GM23338 (cell line): Measurements from ENCODE around the gene ATP8A1. TPM values are rescaled to one million over a fixed set of nuclear protein-coding genes. Genes with fewer than 3 reads are reported as not detected.

ENCODE experiments used
- ATAC-seq: fragments of 200-7000 bp; cut with Tn5 transposase; 3 replicates; pipeline ENCODE4 v1.9.1; 2020
- DNase-seq: peaks from one replicate; pipeline ENCODE4 v3.0.0-alpha.2; 2015; ENCODE audit warnings: low spot score
- H2AFZ ChIP-seq: fragments of 200-600 bp; sonication (generic); 2 replicates; pipeline ENCODE4 v1.8.0; 2016; ENCODE audit warnings: antibody characterized with exemption, mild to moderate bottlenecking, moderate library complexity
- H3F3A ChIP-seq: fragments of 200-600 bp; sonication (generic); replicated peaks from 2 replicates; pipeline ENCODE4 v1.8.0; 2017; ENCODE audit warnings: antibody characterized with exemption, mixed run types, low read depth
- H3K27ac ChIP-seq: fragments of 200-600 bp; sonication (generic); 2 replicates; pipeline ENCODE4 v1.6.1; 2016; ENCODE audit warnings: low read depth
- H3K27me3 ChIP-seq: fragments of 200-600 bp; sonication (generic); 2 replicates; pipeline ENCODE4 v1.8.0; 2016; ENCODE audit warnings: mild to moderate bottlenecking, mixed run types, moderate library complexity; ENCODE audit not compliant: insufficient read depth
- H3K36me3 ChIP-seq: fragments of 200-600 bp; sonication (generic); 2 replicates; pipeline ENCODE4 v1.8.0; 2016; ENCODE audit warnings: mild to moderate bottlenecking; ENCODE audit not compliant: insufficient read depth
- H3K4me1 ChIP-seq: fragments of 200-600 bp; sonication (generic); 2 replicates; pipeline ENCODE4 v1.8.0; 2016; ENCODE audit warnings: mild to moderate bottlenecking, moderate library complexity; ENCODE audit not compliant: insufficient read depth
- H3K4me2 ChIP-seq: fragments of 200-600 bp; sonication (generic); 2 replicates; pipeline ENCODE4 v1.7.1; 2017; ENCODE audit warnings: mixed run types
- H3K4me3 ChIP-seq: fragments of 200-600 bp; sonication (generic); 2 replicates; pipeline ENCODE4 v1.6.1; 2016; ENCODE audit warnings: mixed run types
- H3K79me2 ChIP-seq: fragments of 200-600 bp; sonication (generic); replicated peaks from 2 replicates; pipeline ENCODE4 v1.8.0; 2017; ENCODE audit warnings: mild to moderate bottlenecking; ENCODE audit not compliant: insufficient read depth
- H3K9me2 ChIP-seq: fragments of 200-600 bp; sonication (generic); 2 replicates; pipeline ENCODE4 v1.8.0; 2017; ENCODE audit not compliant: insufficient read depth
- H4K20me1 ChIP-seq: fragments of 200-600 bp; sonication (generic); replicated peaks from 2 replicates; pipeline ENCODE4 v1.8.0; 2017; ENCODE audit warnings: mild to moderate bottlenecking; ENCODE audit not compliant: insufficient read depth
- H3K27ac Mint-ChIP-seq: 2 replicates; pipeline ENCODE4 v1.8.0; 2020; ENCODE audit warnings: inconsistent platforms, mild to moderate bottlenecking, moderate library complexity, mixed read lengths
- H3K27me3 Mint-ChIP-seq: 3 replicates; pipeline ENCODE4 v1.8.0; 2022; ENCODE audit warnings: low read depth, mild to moderate bottlenecking, moderate library complexity, mixed read lengths, inconsistent platforms; ENCODE audit not compliant: insufficient read depth, poor library complexity
- H3K36me3 Mint-ChIP-seq: 3 replicates; pipeline ENCODE4 v1.8.0; 2021; ENCODE audit warnings: low read depth, mild to moderate bottlenecking, inconsistent platforms, moderate library complexity, mixed read lengths
- H3K4me1 Mint-ChIP-seq: 3 replicates; pipeline ENCODE4 v1.8.0; 2020; ENCODE audit warnings: mild to moderate bottlenecking, inconsistent platforms, mixed read lengths
- H3K4me3 Mint-ChIP-seq: 3 replicates; pipeline ENCODE4 v1.8.0; 2021; ENCODE audit warnings: moderate library complexity, mild to moderate bottlenecking, inconsistent platforms, mixed read lengths
- H3K9me3 Mint-ChIP-seq: 3 replicates; pipeline ENCODE4 v1.8.0; 2020; ENCODE audit warnings: moderate library complexity, mild to moderate bottlenecking, inconsistent platforms, mixed read lengths
- CREB1 ChIP-seq: fragments of 250-450 bp; sonication (Bioruptor Pico); IDR thresholded peaks from 2 replicates; pipeline ENCODE4 v1.5.0; 2020; ENCODE audit warnings: low read depth, mild to moderate bottlenecking, moderate library complexity
- ETS1 ChIP-seq: IDR thresholded peaks from 2 replicates; pipeline ENCODE4 v1.6.1; 2016; ENCODE audit warnings: antibody characterized with exemption
- EZH2 ChIP-seq: fragments of 200-600 bp; sonication (generic); IDR thresholded peaks from one replicate; pipeline ENCODE4 v1.8.0; 2017; ENCODE audit warnings: antibody characterized with exemption, mild to moderate bottlenecking, low read depth; ENCODE audit not compliant: unreplicated experiment
- EZH2phosphoT487 ChIP-seq: fragments of 200-600 bp; sonication (generic); IDR thresholded peaks from one replicate; pipeline ENCODE4 v1.8.1; 2018; ENCODE audit warnings: antibody characterized with exemption; ENCODE audit not compliant: unreplicated experiment
- JUNB ChIP-seq: IDR thresholded peaks from one replicate; pipeline ENCODE4 v1.6.1; 2016; ENCODE audit warnings: antibody characterized with exemption; ENCODE audit not compliant: unreplicated experiment
- NANOG ChIP-seq: IDR thresholded peaks from 2 replicates; pipeline ENCODE4 v1.6.1; 2016; ENCODE audit warnings: antibody characterized with exemption, borderline replicate concordance
- REST ChIP-seq: IDR thresholded peaks from one replicate; pipeline ENCODE4 v1.6.1; 2018; ENCODE audit warnings: antibody characterized with exemption; ENCODE audit not compliant: unreplicated experiment
- STAT1 ChIP-seq: IDR thresholded peaks from one replicate; pipeline ENCODE4 v1.6.1; 2016; ENCODE audit warnings: antibody characterized with exemption; ENCODE audit not compliant: unreplicated experiment
- ZNF114 ChIP-seq: fragments of 250-450 bp; sonication (Bioruptor Pico); IDR thresholded peaks from 2 replicates; pipeline ENCODE4 v1.5.0; 2020; ENCODE audit warnings: mild to moderate bottlenecking, moderate library complexity
- ZNF331 ChIP-seq: fragments of 250-450 bp; sonication (Bioruptor Pico); IDR thresholded peaks from 2 replicates; pipeline ENCODE4 v1.5.0; 2020; ENCODE audit warnings: low read depth, mild to moderate bottlenecking, moderate library complexity
- polyA plus RNA-seq: library from polyadenylated mRNA; unstranded; fragments of >200 nt; fragmentation: Nextera tagmentation; extraction: Ambion mirVana; gene quantifications from 2 replicates; pipeline ENCODE4 v1.2.1, GENCODE V29; 2016
- total RNA-seq: library from RNA; depleted of rRNA; stranded (reverse); fragments of >200 nt; shearing (Covaris generic); gene quantifications from 2 replicates; pipeline ENCODE4 v1.2.3, GENCODE V29; 2014
- TF ChIP-seq, protein P1 (sequence below), 2 experiments: fragments of 200-600 bp in 1 of 2; sonication (generic) in 1 of 2; conservative IDR thresholded peaks; 2 replicates each; pipeline versions ENCODE4 v1.5.1 to v1.6.1; 2016 to 2017; ENCODE audit warnings: antibody characterized with exemption in 2 of 2, low read depth in 2 of 2, mild to moderate bottlenecking in 2 of 2, moderate library complexity in 1 of 2

ATP8A1 gene
- total and polyA plus RNA-seq, 2 experiments from 2014 or later: 6.8 to 66.3 TPM

GRCh38 chr4:42371305-42372252 lies 285.3 kb downstream of the ATP8A1 start:
- Mint-ChIP-seq H3K27ac (no peak overlapping the region), H3K4me3 (no peak overlapping the region), H3K4me1 (peaks cover 5% of the 10 kb centered on the region; the same call in 2 of the 3 replicates), H3K27me3 (peaks cover 3% of the 10 kb centered on the region), H3K9me3 (peaks cover 17% of the 10 kb centered on the region), H3K36me3 (peaks cover 6% of the 10 kb centered on the region; the same call in 2 of the 3 replicates)
- H3K9me2 ChIP-seq: no peaks in the 10 kb centered on the region; the same call in 1 of the 2 replicates
- no peak overlapping the region for H2AFZ ChIP-seq
- no peaks in the 10 kb centered on the region for H3F3A ChIP-seq
- H3K4me3 ChIP-seq: no peak overlapping the region
- ATAC-seq (no peak; the same call in 2 of the 3 replicates), DNase-seq (peak; percentile 57)
- no peak overlapping the region for H3K27ac ChIP-seq
- H4K20me1 ChIP-seq: no peaks in the 10 kb centered on the region
- no peaks in the 10 kb centered on the region for H3K36me3 ChIP-seq
- no peaks in the 10 kb centered on the region for H3K4me1 ChIP-seq
- TF ChIP-seq JUNB: no peak
- TF ChIP-seq, protein P1, sequence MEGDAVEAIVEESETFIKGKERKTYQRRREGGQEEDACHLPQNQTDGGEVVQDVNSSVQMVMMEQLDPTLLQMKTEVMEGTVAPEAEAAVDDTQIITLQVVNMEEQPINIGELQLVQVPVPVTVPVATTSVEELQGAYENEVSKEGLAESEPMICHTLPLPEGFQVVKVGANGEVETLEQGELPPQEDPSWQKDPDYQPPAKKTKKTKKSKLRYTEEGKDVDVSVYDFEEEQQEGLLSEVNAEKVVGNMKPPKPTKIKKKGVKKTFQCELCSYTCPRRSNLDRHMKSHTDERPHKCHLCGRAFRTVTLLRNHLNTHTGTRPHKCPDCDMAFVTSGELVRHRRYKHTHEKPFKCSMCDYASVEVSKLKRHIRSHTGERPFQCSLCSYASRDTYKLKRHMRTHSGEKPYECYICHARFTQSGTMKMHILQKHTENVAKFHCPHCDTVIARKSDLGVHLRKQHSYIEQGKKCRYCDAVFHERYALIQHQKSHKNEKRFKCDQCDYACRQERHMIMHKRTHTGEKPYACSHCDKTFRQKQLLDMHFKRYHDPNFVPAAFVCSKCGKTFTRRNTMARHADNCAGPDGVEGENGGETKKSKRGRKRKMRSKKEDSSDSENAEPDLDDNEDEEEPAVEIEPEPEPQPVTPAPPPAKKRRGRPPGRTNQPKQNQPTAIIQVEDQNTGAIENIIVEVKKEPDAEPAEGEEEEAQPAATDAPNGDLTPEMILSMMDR (conservative IDR thresholded peaks at IDR 0.05; ENCODE audit: low read depth in 2 of 2): peak; percentile 66 to 70
- TF ChIP-seq NANOG: no peak
- TF ChIP-seq EZH2: no peak
- H3K4me2 ChIP-seq: no peak overlapping the region
- no peaks in the 10 kb centered on the region for H3K79me2 ChIP-seq
- H3K27me3 ChIP-seq: no peaks in the 10 kb centered on the region

- Mint-ChIP-seq H3K4me1 (peaks cover 5% of the 10 kb centered on the region; the same call in 2 of the 3 replicates), H3K27ac (no peak overlapping the region), H3K36me3 (peaks cover 6% of the 10 kb centered on the region; the same call in 2 of the 3 replicates), H3K9me3 (peaks cover 17% of the 10 kb centered on the region), H3K4me3 (no peak overlapping the region), H3K27me3 (no peaks in the 10 kb centered on the region)
- Histone ChIP-seq H3K4me2 (no peak overlapping the region), H4K20me1 (no peaks in the 10 kb centered on the region), H3K27ac (no peak overlapping the region), H3K4me3 (no peak overlapping the region), H2AFZ (no peak overlapping the region), H3F3A (no peaks in the 10 kb centered on the region), H3K27me3 (no peaks in the 10 kb centered on the region), H3K79me2 (no peaks in the 10 kb centered on the region), H3K9me2 (no peaks in the 10 kb centered on the region; the same call in 1 of the 2 replicates), H3K36me3 (no peaks in the 10 kb centered on the region), H3K4me1 (no peaks in the 10 kb centered on the region)
- no peak for ATAC-seq
- peak; percentile 21 for DNase-seq
- no peak for TF ChIP-seq STAT1
- no peak for TF ChIP-seq REST
- TF ChIP-seq EZH2: no peak
- TF ChIP-seq CREB1 (CRISPR knock-in tag): no peak
- no peak for TF ChIP-seq ZNF331 (CRISPR knock-in tag)
- no peak for TF ChIP-seq EZH2phosphoT487
- TF ChIP-seq ETS1: no peak
- TF ChIP-seq JUNB: no peak
- TF ChIP-seq ZNF114 (CRISPR knock-in tag): no peak
- TF ChIP-seq, protein P1 (conservative IDR thresholded peaks at IDR 0.05; ENCODE audit: low read depth in 2 of 2): no peak
These were observed 287.4 kb downstream of the ATP8A1 start for GRCh38 chr4:42369489-42369888.
